Cardiac fibroblast (primary cell): ENCODE results near the gene TEX51.

Experiments
- DNase-seq, 2 donors: peaks; one replicate each; pipeline versions ENCODE4 v3.0.0 to v3.0.0-alpha.2; 2010; ENCODE audit warnings: low read depth in 2 of 2
- H3K4me3 ChIP-seq, 2 donors: replicated peaks in 1 of 2; 1 replicate in 1 of 2; 2 replicates in 1 of 2; pipeline ENCODE4 v1.5.1; 2011; ENCODE audit warnings: low read depth in 2 of 2, low read length in 2 of 2, mild to moderate bottlenecking in 2 of 2, moderate library complexity in 1 of 2
- TF ChIP-seq, protein P1 (sequence below): IDR thresholded peaks from one replicate; pipeline ENCODE4 v1.5.1; 2011; ENCODE audit warnings: low read depth, mild to moderate bottlenecking, low read length, inconsistent platforms

TEX51 gene

DNA sequence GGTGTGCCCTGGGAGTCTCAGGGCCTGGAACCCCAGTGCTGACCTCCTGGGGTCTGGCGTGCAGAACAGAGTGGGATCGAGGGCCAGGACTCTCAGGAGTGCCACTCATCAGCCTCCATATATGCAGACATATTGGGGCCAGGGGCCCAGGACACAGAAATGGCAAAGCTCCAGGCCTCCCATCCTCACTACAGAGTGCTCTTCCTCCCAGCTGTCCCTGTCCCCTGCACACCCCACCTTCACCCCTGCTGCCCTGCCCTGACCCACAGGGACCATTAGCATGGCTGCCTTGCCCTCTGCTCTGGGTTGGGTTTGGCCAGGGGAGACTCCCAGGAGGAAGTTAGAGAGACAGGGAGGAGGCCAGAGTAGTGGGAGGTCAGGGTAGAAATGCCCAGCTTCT, 2.8 kb downstream of the TEX51 start:
- no peak for DNase-seq
- H3K4me3 ChIP-seq, result no peak overlapping the region
- TF ChIP-seq, protein P1, sequence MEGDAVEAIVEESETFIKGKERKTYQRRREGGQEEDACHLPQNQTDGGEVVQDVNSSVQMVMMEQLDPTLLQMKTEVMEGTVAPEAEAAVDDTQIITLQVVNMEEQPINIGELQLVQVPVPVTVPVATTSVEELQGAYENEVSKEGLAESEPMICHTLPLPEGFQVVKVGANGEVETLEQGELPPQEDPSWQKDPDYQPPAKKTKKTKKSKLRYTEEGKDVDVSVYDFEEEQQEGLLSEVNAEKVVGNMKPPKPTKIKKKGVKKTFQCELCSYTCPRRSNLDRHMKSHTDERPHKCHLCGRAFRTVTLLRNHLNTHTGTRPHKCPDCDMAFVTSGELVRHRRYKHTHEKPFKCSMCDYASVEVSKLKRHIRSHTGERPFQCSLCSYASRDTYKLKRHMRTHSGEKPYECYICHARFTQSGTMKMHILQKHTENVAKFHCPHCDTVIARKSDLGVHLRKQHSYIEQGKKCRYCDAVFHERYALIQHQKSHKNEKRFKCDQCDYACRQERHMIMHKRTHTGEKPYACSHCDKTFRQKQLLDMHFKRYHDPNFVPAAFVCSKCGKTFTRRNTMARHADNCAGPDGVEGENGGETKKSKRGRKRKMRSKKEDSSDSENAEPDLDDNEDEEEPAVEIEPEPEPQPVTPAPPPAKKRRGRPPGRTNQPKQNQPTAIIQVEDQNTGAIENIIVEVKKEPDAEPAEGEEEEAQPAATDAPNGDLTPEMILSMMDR, result no peak

- TF ChIP-seq, protein P1, result no peak
- DNase-seq, result no peak
- no peak overlapping the region for H3K4me3 ChIP-seq
These were observed 3.6 kb downstream of the TEX51 start for GRCh38 chr2:126902152-126902835.

- DNase-seq, result no peak
- TF ChIP-seq, protein P1, result no peak
- H3K4me3 ChIP-seq, result no peak overlapping the region
These were observed 4.2 kb downstream of the TEX51 start for GRCh38 chr2:126902859-126903258.

GRCh38 chr2:126905991-126906390, 7.3 kb downstream of the TEX51 start:
- H3K4me3 ChIP-seq, result no peak overlapping the region
- no peak for DNase-seq
- TF ChIP-seq, protein P1, result no peak

DNA sequence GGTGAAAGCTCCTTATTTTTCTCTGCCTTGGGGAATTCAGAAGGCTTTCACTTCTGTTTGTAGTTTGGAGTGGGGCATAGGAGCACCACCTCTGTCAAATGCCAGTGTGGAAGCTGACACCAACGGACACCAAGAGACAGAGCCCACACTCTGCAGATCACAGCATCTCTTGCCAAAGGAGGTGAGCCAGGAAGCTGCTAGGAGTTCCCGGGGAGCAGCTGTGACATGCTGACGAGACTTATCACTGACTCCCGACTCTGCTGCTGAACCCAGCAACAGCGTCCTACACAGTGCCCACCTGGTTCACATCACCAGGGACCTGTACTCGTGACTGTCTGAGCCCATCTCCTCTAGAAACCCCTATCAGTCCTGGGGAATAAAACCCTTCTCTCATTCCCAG, 8.1 kb downstream of the TEX51 start:
- no peak for DNase-seq
- no peak overlapping the region for H3K4me3 ChIP-seq
- TF ChIP-seq, protein P1, result no peak

GRCh38 chr2:126907671-126908070, 9.0 kb downstream of the TEX51 start:
- DNase-seq, result no peak
- H3K4me3 ChIP-seq, result no peak overlapping the region
- TF ChIP-seq, protein P1, result no peak

DNA sequence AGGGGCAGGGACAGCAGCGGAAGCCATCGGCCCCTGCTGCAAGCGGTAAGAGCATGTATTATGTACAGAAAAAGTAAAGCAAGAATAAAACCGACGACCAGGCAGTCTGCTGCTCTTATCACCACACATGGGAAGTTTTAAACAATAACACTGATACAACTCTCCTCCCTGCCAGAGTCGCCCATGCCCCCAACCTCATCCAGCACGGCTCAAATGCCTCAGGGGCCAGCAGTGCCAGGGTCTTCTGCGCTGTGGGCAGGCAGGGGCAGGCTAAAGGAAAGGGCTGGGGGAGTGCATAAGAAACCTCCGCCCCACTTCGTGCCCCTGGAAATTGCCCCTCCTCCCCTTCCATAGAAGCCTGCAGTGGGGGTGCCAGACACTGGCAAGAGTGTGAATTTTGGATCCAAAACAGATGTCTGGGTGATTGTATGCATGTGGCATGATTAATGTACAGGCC, 10.1 kb downstream of the TEX51 start:
- TF ChIP-seq, protein P1, result no peak
- H3K4me3 ChIP-seq, result no peak overlapping the region
- DNase-seq, result no peak
